Right lung (tissue), 5 donors: Measurements from ENCODE around the gene FBXO22. TPM values are rescaled to one million over a fixed set of nuclear protein-coding genes. Genes with fewer than 3 reads are reported as not detected.
"Not testable (repeated sequence)": the region's sequence is repeated elsewhere in the genome, so short reads cannot be mapped to it uniquely, and the experiment has no call there.

ENCODE experiments used
- DNase-seq, 2 donors: peaks; one replicate each; pipeline ENCODE4 v3.0.0-alpha.2; 2013
- polyA plus RNA-seq, 5 donors: library from polyadenylated mRNA; unstranded; fragments of 120-200 nt; gene quantifications; one replicate each; pipeline versions ENCODE4 v1.2.1 to v1.2.3, GENCODE V29; 2013; ENCODE audit warnings: inconsistent platforms in 1 of 5, low replicate concordance in 1 of 5; ENCODE audit not compliant: insufficient read length in 5 of 5, insufficient read depth in 1 of 5

FBXO22 gene
- polyA plus RNA-seq, 5 donors = 39.6 to 53.3 (median 42.9) TPM

GRCh38 chr15:75961331-75961730 is 57.7 kb downstream of the FBXO22 start:
- no peak for DNase-seq

- no peak for DNase-seq
Measured at GRCh38 chr15:75966073-75966472, 62.4 kb downstream of the FBXO22 start.

- not testable (repeated sequence) for DNase-seq
Measured at GRCh38 chr15:75976766-75977165, 73.1 kb downstream of the FBXO22 start.

GRCh38 chr15:75981149-75981815 is 77.6 kb downstream of the FBXO22 start:
- DNase-seq = no peak

- DNase-seq = no peak
Measured at GRCh38 chr15:75982468-75982867, 78.8 kb downstream of the FBXO22 start.

GRCh38 chr15:75984706-75985105 is 81.0 kb downstream of the FBXO22 start:
- DNase-seq = not testable (repeated sequence)

GRCh38 chr15:75985971-75986370 is 82.3 kb downstream of the FBXO22 start:
- DNase-seq = no peak

GRCh38 chr15:75989045-75989444 is 85.4 kb downstream of the FBXO22 start:
- DNase-seq = no peak

GRCh38 chr15:75989875-75990274 is 86.2 kb downstream of the FBXO22 start:
- DNase-seq = no peak

Other genes with a start within 250 kb of the FBXO22 start
- gene CSPG4, start 191.0 kb upstream of the FBXO22 start, polyA plus RNA-seq = 10 to 100 TPM; 12.0 to 38.6 (median 22.6) TPM
- gene UBE2Q2, start 60.4 kb upstream of the FBXO22 start, polyA plus RNA-seq = 10 to 100 TPM; 45.8 to 71.3 (median 62.6) TPM
- gene NRG4, start 108.5 kb downstream of the FBXO22 start, polyA plus RNA-seq = 1 to 10 TPM; 2.2 to 3.9 (median 3.0) TPM
- 1 to 10 TPM; 1.4 to 2.9 (median 2.6) TPM for gene TMEM266, start 156.1 kb downstream of the FBXO22 start, polyA plus RNA-seq